Measurements from ENCODE around the gene ARHGEF38. TPM values are rescaled to one million over a fixed set of nuclear protein-coding genes. Genes with fewer than 3 reads are reported as not detected.

Gene ARHGEF38
- total RNA-seq, 4 donors from 2014 or later, result 0.11 to 0.88 (median 0.54) TPM

- 76 to 80% methylated on average over 4 of the region's 4 CpGs for WGBS, 2 donors
- intact Hi-C loops (cut with DNase I; ENCODE audit: low total_unique reads), result no loop called here
- no peak overlapping the region for H3K4me3 ChIP-seq (ENCODE audit: low read depth, poor library complexity, severe bottlenecking)
- no peak for DNase-seq (ENCODE audit: low spot score in 2 of 2)
- TF ChIP-seq POLR2A (IDR thresholded peaks at IDR 0.05) (no peak), CTCF (IDR thresholded peaks at IDR 0.05) (no peak)
These were observed 11.0 kb upstream of the ARHGEF38 start for GRCh38 chr4:105541420-105541819.

- intact Hi-C loops (cut with DNase I; ENCODE audit: low total_unique reads), result no loop called here
- DNase-seq (ENCODE audit: low spot score in 2 of 2), result no peak
- 70% methylated on average over 3 of the region's 3 CpGs for WGBS, 2 donors
- no peak overlapping the region for H3K4me3 ChIP-seq (ENCODE audit: low read depth, poor library complexity, severe bottlenecking)
- TF ChIP-seq POLR2A (IDR thresholded peaks at IDR 0.05) (no peak), CTCF (IDR thresholded peaks at IDR 0.05) (no peak)
These were observed 10.4 kb upstream of the ARHGEF38 start for GRCh38 chr4:105542039-105542438.

GRCh38 chr4:105543346-105543745 is 9.1 kb upstream of the ARHGEF38 start:
- TF ChIP-seq POLR2A (IDR thresholded peaks at IDR 0.05) (no peak), CTCF (IDR thresholded peaks at IDR 0.05) (no peak)
- no peak for DNase-seq (ENCODE audit: low spot score in 2 of 2)
- intact Hi-C loops (cut with DNase I; ENCODE audit: low total_unique reads), result no loop called here
- H3K4me3 ChIP-seq (ENCODE audit: low read depth, poor library complexity, severe bottlenecking), result no peak overlapping the region

GRCh38 chr4:105543881-105544280 is 8.5 kb upstream of the ARHGEF38 start:
- DNase-seq (ENCODE audit: low spot score in 2 of 2), result no peak
- H3K4me3 ChIP-seq (ENCODE audit: low read depth, poor library complexity, severe bottlenecking), result no peak overlapping the region
- TF ChIP-seq CTCF (IDR thresholded peaks at IDR 0.05), result no peak
- intact Hi-C loops (cut with DNase I; ENCODE audit: low total_unique reads), result no loop called here

GRCh38 chr4:105544520-105545286 is 7.7 kb upstream of the ARHGEF38 start:
- intact Hi-C loops (cut with DNase I; ENCODE audit: low total_unique reads), result no loop called here
- no peak overlapping the region for H3K4me3 ChIP-seq (ENCODE audit: low read depth, poor library complexity, severe bottlenecking)
- DNase-seq (ENCODE audit: low spot score in 2 of 2), result no peak
- 57 to 59% methylated on average over 1 of the region's 1 CpG for WGBS, 2 donors
- no peak for TF ChIP-seq CTCF (IDR thresholded peaks at IDR 0.05)
- TF ChIP-seq POLR2A (IDR thresholded peaks at IDR 0.05), result no peak

GRCh38 chr4:105546086-105546485 is 6.3 kb upstream of the ARHGEF38 start:
- no peak overlapping the region for H3K4me3 ChIP-seq (ENCODE audit: low read depth, poor library complexity, severe bottlenecking)
- intact Hi-C loops (cut with DNase I; ENCODE audit: low total_unique reads), result no loop called here
- TF ChIP-seq CTCF (IDR thresholded peaks at IDR 0.05) (no peak), POLR2A (IDR thresholded peaks at IDR 0.05) (no peak)
- DNase-seq (ENCODE audit: low spot score in 2 of 2), result no peak

Measured in lower leg skin (tissue), 4 donors.